Ovary (tissue), 3 donors: Measurements from ENCODE around the gene OR10A6.

Source experiments
- EP300 ChIP-seq: sonication (generic); formaldehyde crosslinking; IDR thresholded peaks from one replicate; pipeline ENCODE4 v1.6.1; 2017; ENCODE audit warnings: antibody characterized with exemption
- POLR2A ChIP-seq: fragments of 450-650 bp; IDR thresholded peaks from one replicate; pipeline ENCODE4 v1.6.1; 2017; ENCODE audit warnings: antibody characterized with exemption, mild to moderate bottlenecking, moderate library complexity
- TF ChIP-seq, protein P1 (sequence below), 3 donors: fragments of 450-650 bp in 2 of 3; fragments of 200-600 bp in 1 of 3; IDR thresholded peaks; one replicate each; pipeline versions ENCODE4 v1.5.1 to v1.8.0; 2016 to 2022; ENCODE audit warnings: antibody characterized with exemption in 3 of 3, mild to moderate bottlenecking in 1 of 3
- donor health status: DM: no; HTN: no; CAD: no.

DNA sequence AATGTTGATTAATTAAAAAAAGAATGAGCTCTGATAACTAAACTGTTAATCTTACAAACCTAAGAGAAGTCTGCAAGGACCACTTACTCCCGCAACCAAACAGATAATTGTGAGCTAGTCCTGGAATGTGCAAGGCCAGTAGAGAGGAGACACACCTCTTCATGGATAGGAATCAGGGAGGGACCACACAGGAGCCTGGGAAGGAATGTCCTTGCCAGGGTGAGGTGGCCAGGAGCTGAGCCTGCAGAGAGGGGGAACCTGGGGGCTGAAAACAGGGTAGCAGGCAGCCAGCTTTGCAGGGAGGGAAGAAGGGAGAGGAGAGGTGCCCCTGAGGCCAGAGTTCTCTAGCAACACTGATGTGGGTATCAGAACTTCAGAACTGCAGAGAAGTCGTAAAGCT lies 43.6 kb upstream of the OR10A6 start:
- TF ChIP-seq POLR2A (no peak), EP300 (no peak)
- TF ChIP-seq, protein P1, sequence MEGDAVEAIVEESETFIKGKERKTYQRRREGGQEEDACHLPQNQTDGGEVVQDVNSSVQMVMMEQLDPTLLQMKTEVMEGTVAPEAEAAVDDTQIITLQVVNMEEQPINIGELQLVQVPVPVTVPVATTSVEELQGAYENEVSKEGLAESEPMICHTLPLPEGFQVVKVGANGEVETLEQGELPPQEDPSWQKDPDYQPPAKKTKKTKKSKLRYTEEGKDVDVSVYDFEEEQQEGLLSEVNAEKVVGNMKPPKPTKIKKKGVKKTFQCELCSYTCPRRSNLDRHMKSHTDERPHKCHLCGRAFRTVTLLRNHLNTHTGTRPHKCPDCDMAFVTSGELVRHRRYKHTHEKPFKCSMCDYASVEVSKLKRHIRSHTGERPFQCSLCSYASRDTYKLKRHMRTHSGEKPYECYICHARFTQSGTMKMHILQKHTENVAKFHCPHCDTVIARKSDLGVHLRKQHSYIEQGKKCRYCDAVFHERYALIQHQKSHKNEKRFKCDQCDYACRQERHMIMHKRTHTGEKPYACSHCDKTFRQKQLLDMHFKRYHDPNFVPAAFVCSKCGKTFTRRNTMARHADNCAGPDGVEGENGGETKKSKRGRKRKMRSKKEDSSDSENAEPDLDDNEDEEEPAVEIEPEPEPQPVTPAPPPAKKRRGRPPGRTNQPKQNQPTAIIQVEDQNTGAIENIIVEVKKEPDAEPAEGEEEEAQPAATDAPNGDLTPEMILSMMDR (IDR thresholded peaks at IDR 0.05) = no peak
